ENCODE measurements around the gene DCDC2. TPM values are rescaled to one million over a fixed set of nuclear protein-coding genes. Genes with fewer than 3 reads are reported as not detected.

DCDC2 gene
- total RNA-seq, 2 experiments from 2014 or later: 0.06 TPM; not detected in 1

- H4K20me1 ChIP-seq (ENCODE audit: insufficient read depth, low read length): no peaks in the 10 kb centered on the region
- BruUV-seq (replicated peaks): no TSS peak
- ChIA-PET CTCF (ENCODE audit: unreplicated experiment) (no interaction called here), POLR2A (no interaction called here)
- no peak overlapping the region for H3K4me2 ChIP-seq (ENCODE audit: low read length)
- no peaks in the 10 kb centered on the region for H3K4me1 ChIP-seq (ENCODE audit: insufficient read depth, low read length, poor library complexity, severe bottlenecking)
- TF ChIP-seq EZH2phosphoT487 (IDR thresholded peaks at IDR 0.05; ENCODE audit: borderline replicate concordance, low read depth, low read length) (no peak), CTCF (conservative IDR thresholded peaks at IDR 0.05; ENCODE audit: low read length) (no peak)
- no peaks in the 10 kb centered on the region for H3K36me3 ChIP-seq (ENCODE audit: insufficient read depth, low read length)
- no peaks in the 10 kb centered on the region for H3K9me3 ChIP-seq (ENCODE audit: low read length)
- H3K4me3 ChIP-seq (ENCODE audit: low read depth, low read length, poor library complexity, severe bottlenecking): no peak overlapping the region
- no peak overlapping the region for H2AFZ ChIP-seq (ENCODE audit: low read length)
- H3K79me2 ChIP-seq (ENCODE audit: insufficient read depth, low read depth, low read length): no peaks in the 10 kb centered on the region
- DNase-seq (ENCODE audit: low spot score): no peak
- intact Hi-C loops (cut with micrococcal nuclease; ENCODE audit: unreplicated experiment): loop anchor here (5.0 kb wide), 1 partner anchor 56 kb away; no protein-coding TSS in a partner anchor
- H3K9me2 ChIP-seq (ENCODE audit: insufficient read depth, low read length): no peaks in the 10 kb centered on the region
- no peak overlapping the region for H3K27ac ChIP-seq (ENCODE audit: low read depth, low read length, poor library complexity, severe bottlenecking)
Observed at GRCh38 chr6:24228681-24229255, 129.1 kb downstream of the DCDC2 start.

GRCh38 chr6:24228123-24228522 is 129.7 kb downstream of the DCDC2 start:
- Histone ChIP-seq H3K9me3 (ENCODE audit: low read length) (no peaks in the 10 kb centered on the region), H3K4me3 (ENCODE audit: low read depth, low read length, poor library complexity, severe bottlenecking) (no peak overlapping the region), H3K9me2 (ENCODE audit: insufficient read depth, low read length) (no peaks in the 10 kb centered on the region), H2AFZ (ENCODE audit: low read length) (no peak overlapping the region), H3K4me1 (ENCODE audit: insufficient read depth, low read length, poor library complexity, severe bottlenecking) (no peaks in the 10 kb centered on the region), H3K36me3 (ENCODE audit: insufficient read depth, low read length) (no peaks in the 10 kb centered on the region), H3K79me2 (ENCODE audit: insufficient read depth, low read depth, low read length) (no peaks in the 10 kb centered on the region), H3K27ac (ENCODE audit: low read depth, low read length, poor library complexity, severe bottlenecking) (no peak overlapping the region), H3K4me2 (ENCODE audit: low read length) (no peak overlapping the region), H4K20me1 (ENCODE audit: insufficient read depth, low read length) (no peaks in the 10 kb centered on the region)
- TF ChIP-seq EZH2phosphoT487 (IDR thresholded peaks at IDR 0.05; ENCODE audit: borderline replicate concordance, low read depth, low read length) (no peak), CTCF (conservative IDR thresholded peaks at IDR 0.05; ENCODE audit: low read length) (no peak)
- ChIA-PET CTCF (ENCODE audit: unreplicated experiment) (no interaction called here), POLR2A (no interaction called here)
- DNase-seq (ENCODE audit: low spot score): no peak
- intact Hi-C loops (cut with micrococcal nuclease; ENCODE audit: unreplicated experiment): loop anchor here (5.0 kb wide), 1 partner anchor 56 kb away; no protein-coding TSS in a partner anchor
- no TSS peak for BruUV-seq (replicated peaks)

GRCh38 chr6:24227556-24227955 is 130.3 kb downstream of the DCDC2 start:
- ChIA-PET POLR2A (no interaction called here), CTCF (ENCODE audit: unreplicated experiment) (no interaction called here)
- Histone ChIP-seq H3K36me3 (ENCODE audit: insufficient read depth, low read length) (no peaks in the 10 kb centered on the region), H3K9me3 (ENCODE audit: low read length) (no peaks in the 10 kb centered on the region), H2AFZ (ENCODE audit: low read length) (no peak overlapping the region), H3K9me2 (ENCODE audit: insufficient read depth, low read length) (no peaks in the 10 kb centered on the region), H3K4me2 (ENCODE audit: low read length) (no peak overlapping the region), H3K4me1 (ENCODE audit: insufficient read depth, low read length, poor library complexity, severe bottlenecking) (no peaks in the 10 kb centered on the region), H3K27ac (ENCODE audit: low read depth, low read length, poor library complexity, severe bottlenecking) (no peak overlapping the region), H4K20me1 (ENCODE audit: insufficient read depth, low read length) (no peaks in the 10 kb centered on the region), H3K79me2 (ENCODE audit: insufficient read depth, low read depth, low read length) (no peaks in the 10 kb centered on the region), H3K4me3 (ENCODE audit: low read depth, low read length, poor library complexity, severe bottlenecking) (no peak overlapping the region)
- no peak for DNase-seq (ENCODE audit: low spot score)
- no TSS peak for BruUV-seq (replicated peaks)
- no peak for TF ChIP-seq CTCF (conservative IDR thresholded peaks at IDR 0.05; ENCODE audit: low read length)
- TF ChIP-seq EZH2phosphoT487 (IDR thresholded peaks at IDR 0.05; ENCODE audit: borderline replicate concordance, low read depth, low read length): no peak
- intact Hi-C loops (cut with micrococcal nuclease; ENCODE audit: unreplicated experiment): loop anchor here (5.0 kb wide), 1 partner anchor 55 kb away; no protein-coding TSS in a partner anchor
